ENCODE data around the gene CCL23. TPM values are rescaled to one million over a fixed set of nuclear protein-coding genes. Genes with fewer than 3 reads are reported as not detected.

Gene CCL23
- polyA plus RNA-seq, 1 donor (not counting 4 experiments of a cell fraction or from before 2014, with no cell fraction given): not detected

- dilution Hi-C loops (cut with MboI; ENCODE audit: extremely low pct_ligation_motif_present, low sequenced_read_pairs): no loop called here
- no peak for DNase-seq (ENCODE audit: low read depth, low spot score)
- H3K4me3 ChIP-seq (ENCODE audit: control insufficient read depth in 2 of 3, extremely low read depth in 1 of 3, insufficient read depth in 2 of 3, low read depth in 1 of 3, low read length in 3 of 3): no peak overlapping the region
- H3K4me2 ChIP-seq (ENCODE audit: control insufficient read depth, extremely low read depth, insufficient read depth, low read depth, low read length): no peak overlapping the region
- H3K79me2 ChIP-seq (ENCODE audit: control insufficient read depth, insufficient read depth, low read length): no peaks in the 10 kb centered on the region
- H3K9ac ChIP-seq (ENCODE audit: control insufficient read depth, extremely low read depth, insufficient read depth, low read length): no peak overlapping the region
- no peaks in the 10 kb centered on the region for H3K27me3 ChIP-seq (ENCODE audit: control insufficient read depth, extremely low read depth, insufficient read depth, low read length)
- H3K4me1 ChIP-seq (ENCODE audit: control insufficient read depth, extremely low read depth, insufficient read depth, low read length): no peaks in the 10 kb centered on the region
- no peak overlapping the region for H2AFZ ChIP-seq (ENCODE audit: control insufficient read depth, low read length)
- H3K9me1 ChIP-seq (ENCODE audit: control insufficient read depth, extremely low read depth, insufficient read depth, low read length): no peaks in the 10 kb centered on the region
- TF ChIP-seq EZH2 (IDR thresholded peaks at IDR 0.05; ENCODE audit: low read length) (no peak), CTCF (optimal IDR thresholded peaks at IDR 0.05 in 1 of 3, IDR thresholded peaks at IDR 0.05 in 1 of 3, conservative IDR thresholded peaks at IDR 0.05 in 1 of 3; ENCODE audit: extremely low read depth in 1 of 3, insufficient read depth in 2 of 3, low read length in 3 of 3) (no peak)
- no peaks in the 10 kb centered on the region for H4K20me1 ChIP-seq (ENCODE audit: control insufficient read depth, extremely low read depth, insufficient read depth, low read length)
- no peak for FAIRE-seq
- no peaks in the 10 kb centered on the region for H3K9me3 ChIP-seq (ENCODE audit: control insufficient read depth, low read depth, low read length)
- H3K27ac ChIP-seq (ENCODE audit: control insufficient read depth, insufficient read depth, low read length): no peak overlapping the region
- no peaks in the 10 kb centered on the region for H3K36me3 ChIP-seq (ENCODE audit: control insufficient read depth in 2 of 2, extremely low read depth in 1 of 2, insufficient read depth in 2 of 2, low read length in 2 of 2)
Observed at GRCh38 chr17:36014946-36015345, 2.8 kb downstream of the CCL23 start.

GRCh38 chr17:36011201-36011600 lies 6.6 kb downstream of the CCL23 start:
- H3K9ac ChIP-seq (ENCODE audit: control insufficient read depth, extremely low read depth, insufficient read depth, low read length): no peak overlapping the region
- no peaks in the 10 kb centered on the region for H3K9me3 ChIP-seq (ENCODE audit: control insufficient read depth, low read depth, low read length)
- no peak for TF ChIP-seq EZH2 (IDR thresholded peaks at IDR 0.05; ENCODE audit: low read length)
- TF ChIP-seq CTCF (optimal IDR thresholded peaks at IDR 0.05 in 1 of 3, IDR thresholded peaks at IDR 0.05 in 1 of 3, conservative IDR thresholded peaks at IDR 0.05 in 1 of 3; ENCODE audit: extremely low read depth in 1 of 3, insufficient read depth in 2 of 3, low read length in 3 of 3): no peak
- FAIRE-seq: no peak
- H3K4me2 ChIP-seq (ENCODE audit: control insufficient read depth, extremely low read depth, insufficient read depth, low read depth, low read length): no peak overlapping the region
- no peaks in the 10 kb centered on the region for H3K36me3 ChIP-seq (ENCODE audit: control insufficient read depth in 2 of 2, extremely low read depth in 1 of 2, insufficient read depth in 2 of 2, low read length in 2 of 2)
- H3K27ac ChIP-seq (ENCODE audit: control insufficient read depth, insufficient read depth, low read length): no peak overlapping the region
- dilution Hi-C loops (cut with MboI; ENCODE audit: extremely low pct_ligation_motif_present, low sequenced_read_pairs): no loop called here
- DNase-seq (ENCODE audit: low read depth, low spot score): no peak
- no peak overlapping the region for H3K4me3 ChIP-seq (ENCODE audit: control insufficient read depth in 2 of 3, extremely low read depth in 1 of 3, insufficient read depth in 2 of 3, low read depth in 1 of 3, low read length in 3 of 3)
- H4K20me1 ChIP-seq (ENCODE audit: control insufficient read depth, extremely low read depth, insufficient read depth, low read length): no peaks in the 10 kb centered on the region
- no peaks in the 10 kb centered on the region for H3K27me3 ChIP-seq (ENCODE audit: control insufficient read depth, extremely low read depth, insufficient read depth, low read length)
- no peaks in the 10 kb centered on the region for H3K79me2 ChIP-seq (ENCODE audit: control insufficient read depth, insufficient read depth, low read length)
- H3K4me1 ChIP-seq (ENCODE audit: control insufficient read depth, extremely low read depth, insufficient read depth, low read length): no peaks in the 10 kb centered on the region
- H2AFZ ChIP-seq (ENCODE audit: control insufficient read depth, low read length): no peak overlapping the region
- H3K9me1 ChIP-seq (ENCODE audit: control insufficient read depth, extremely low read depth, insufficient read depth, low read length): no peaks in the 10 kb centered on the region
